A172 (cell line): ENCODE results near the gene C16orf86. TPM values are rescaled to one million over a fixed set of nuclear protein-coding genes. Genes with fewer than 3 reads are reported as not detected.
"Not testable (repeated sequence)": the region's sequence is repeated elsewhere in the genome, so short reads cannot be mapped to it uniquely, and the experiment has no call there.

Experiments used
- DNase-seq: peaks from one replicate; pipeline ENCODE4 v3.0.0-alpha.2; 2015; ENCODE audit warnings: low spot score
- total RNA-seq: library from RNA; depleted of rRNA; stranded (reverse); fragments of >200 nt; shearing (Covaris generic); gene quantifications from 2 replicates; pipeline ENCODE4 v1.2.3, GENCODE V29; 2014; rRNA removed

Gene C16orf86
- total RNA-seq, 1 experiment from 2014 or later, result not detected

DNA sequence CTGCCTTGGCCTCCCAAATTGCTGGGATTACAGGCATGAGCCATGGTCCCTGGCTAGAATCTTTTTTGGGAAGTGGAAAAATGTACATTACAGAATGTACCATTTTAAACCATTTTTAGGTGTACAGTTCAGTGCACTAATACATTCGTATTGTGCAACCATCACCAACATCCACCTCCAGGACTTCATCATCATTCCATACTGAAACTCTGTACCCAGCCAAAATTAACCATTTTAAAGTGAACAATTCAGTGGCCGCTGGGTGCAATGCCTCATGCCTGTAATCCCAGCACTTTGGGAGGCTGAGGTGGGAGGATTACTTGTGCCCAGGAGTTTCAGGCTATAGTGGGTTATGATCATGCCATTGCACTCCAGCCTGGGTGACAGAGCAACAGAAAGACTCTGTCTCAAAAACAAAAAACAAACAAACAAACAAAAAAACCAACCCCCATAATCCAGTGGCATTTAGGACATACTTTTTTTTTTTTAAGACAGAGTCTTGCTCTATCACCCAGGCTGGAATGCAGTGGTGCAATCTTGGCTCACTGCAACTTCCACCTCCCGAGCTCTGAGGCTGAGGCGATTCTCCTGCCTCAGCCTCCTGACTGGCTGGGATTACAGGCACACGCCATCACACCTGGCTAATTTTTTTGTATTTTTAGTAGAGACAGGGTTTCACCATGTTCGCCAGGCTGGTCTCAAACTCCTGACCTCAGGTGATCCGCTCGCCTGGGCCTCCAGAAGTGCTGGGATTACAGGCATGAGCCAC, 27.1 kb downstream of the C16orf86 start:
- not testable (repeated sequence) for DNase-seq

DNA sequence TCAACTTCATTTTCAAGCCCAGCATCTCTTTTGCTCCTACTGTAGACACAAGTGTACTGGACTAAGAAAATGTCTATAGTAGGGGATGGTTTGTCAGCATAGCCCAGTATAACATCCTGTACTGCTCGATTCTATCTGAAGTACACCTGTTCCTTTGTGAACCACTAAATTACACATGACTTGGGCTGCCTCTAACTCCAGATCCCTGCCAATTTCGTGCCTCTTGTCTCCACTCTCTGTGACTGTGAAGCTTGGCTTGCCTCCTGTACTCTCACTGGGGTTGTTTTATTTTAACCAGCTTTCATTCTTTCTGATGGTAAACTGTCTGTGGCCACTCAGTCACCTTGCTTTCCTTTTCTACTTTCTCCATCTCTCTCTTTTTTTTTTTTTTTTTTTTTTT, 28.0 kb downstream of the C16orf86 start:
- no peak for DNase-seq

DNA sequence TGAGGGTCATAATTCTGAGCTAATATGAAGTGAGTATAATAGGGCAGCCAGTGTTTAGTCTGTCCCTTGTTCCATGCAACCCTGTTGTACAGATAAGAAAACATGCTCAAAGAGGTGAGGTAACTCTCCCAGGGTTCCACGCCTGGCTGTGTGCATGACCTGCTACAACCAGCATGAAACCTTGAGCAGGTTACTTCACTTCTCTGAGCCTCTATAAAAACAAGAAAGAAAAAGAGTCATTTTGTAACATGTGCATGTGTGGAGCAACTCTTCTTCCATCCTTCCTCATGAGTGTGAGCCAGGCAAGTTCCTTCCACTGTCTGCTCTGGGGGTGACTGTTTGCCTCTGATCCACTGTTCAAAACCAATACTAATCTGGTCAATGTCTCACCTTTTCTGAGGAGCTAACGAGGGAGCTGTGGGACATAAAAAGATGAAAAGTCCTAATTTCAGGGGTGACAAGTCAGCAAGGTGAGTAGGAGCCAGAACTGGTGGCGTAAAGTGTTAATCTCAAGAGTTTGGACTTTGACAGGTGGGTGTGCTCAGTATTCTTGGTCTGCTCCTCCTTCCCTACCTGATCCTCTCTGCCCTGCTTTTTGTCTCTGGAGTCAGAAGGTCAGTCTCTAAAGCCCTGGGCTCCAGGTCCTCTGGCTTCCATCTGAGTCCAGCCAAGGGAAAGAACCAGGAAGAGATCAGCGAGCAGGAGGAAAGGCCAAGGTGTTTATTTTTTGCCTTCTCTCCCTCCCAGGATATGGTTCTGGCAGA, 31.0 kb downstream of the C16orf86 start:
- no peak for DNase-seq

DNA sequence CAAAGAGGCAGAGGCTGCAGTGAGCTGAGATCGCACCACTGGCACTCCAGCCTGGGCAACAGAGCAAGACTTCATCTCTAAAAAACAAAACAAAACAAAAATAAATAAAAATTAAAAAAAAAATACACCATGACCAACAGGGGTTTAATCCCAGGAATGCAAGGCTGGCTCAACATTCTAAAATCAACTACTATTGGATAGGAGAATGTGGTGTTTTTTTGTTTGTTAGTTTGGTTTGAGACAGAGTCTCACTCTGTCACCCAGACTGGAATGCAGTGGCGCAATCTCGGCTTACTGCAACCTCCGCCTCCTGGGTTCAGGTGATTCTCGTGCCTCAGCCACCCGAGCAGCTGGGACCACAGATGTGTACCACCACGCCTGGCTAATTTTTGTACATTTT, 32.7 kb downstream of the C16orf86 start:
- DNase-seq, result no peak

DNA sequence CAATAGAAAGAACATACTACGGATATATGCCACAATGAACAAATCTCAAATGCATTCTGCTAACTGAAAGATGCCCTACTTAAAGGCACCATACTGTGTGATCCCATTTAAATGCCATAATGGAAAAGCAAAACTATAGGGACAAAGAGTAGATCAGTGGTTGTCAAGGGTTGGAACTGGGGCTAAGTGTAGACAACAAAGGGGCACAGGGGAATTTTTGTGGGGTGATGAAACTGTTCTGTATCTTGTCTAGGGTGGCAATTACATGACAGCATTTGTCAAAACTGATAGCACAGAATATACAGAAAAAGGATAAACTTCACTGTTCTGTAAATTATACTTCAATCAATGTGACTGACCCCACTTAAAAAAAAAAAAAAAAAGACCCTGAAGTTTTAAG, 34.8 kb downstream of the C16orf86 start:
- DNase-seq, result no peak

DNA sequence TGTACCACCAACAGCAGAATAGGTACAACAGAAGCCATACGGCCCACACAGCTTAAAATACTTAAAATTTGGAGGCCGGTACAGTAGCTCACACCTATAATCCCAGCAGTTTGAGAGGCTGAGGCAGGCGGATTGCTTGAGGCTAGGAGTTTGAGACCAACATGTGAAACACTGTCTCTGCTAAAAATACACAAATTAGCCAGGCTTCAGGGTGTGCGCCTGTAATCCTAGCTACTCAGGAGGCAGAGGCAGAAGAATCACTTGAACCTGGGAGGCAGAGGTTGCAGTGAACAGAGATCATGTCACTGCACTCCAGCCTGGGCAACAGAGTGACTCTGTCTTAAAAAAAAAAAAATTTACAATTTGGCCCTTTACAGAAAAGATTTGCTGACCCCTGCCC, 35.5 kb downstream of the C16orf86 start:
- no peak for DNase-seq

DNA sequence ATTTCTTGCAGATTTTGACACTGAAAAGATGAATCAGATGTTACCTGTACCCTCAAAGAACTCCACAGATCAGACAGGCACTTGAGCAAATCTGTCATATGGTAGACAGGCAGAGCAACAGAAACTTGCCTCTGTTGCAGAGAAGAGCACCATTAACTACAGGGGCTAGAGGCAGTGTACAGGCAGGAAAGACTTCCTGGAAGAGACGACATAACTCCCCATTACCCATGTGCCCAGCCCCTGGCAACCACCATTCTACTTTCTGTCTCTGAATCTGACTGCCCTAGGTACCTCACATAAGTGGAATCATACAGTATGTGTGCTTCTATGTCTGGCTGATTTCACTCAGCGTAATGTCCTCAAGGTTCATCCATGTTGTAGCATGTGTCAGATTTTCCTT, 37.0 kb downstream of the C16orf86 start:
- no peak for DNase-seq

DNA sequence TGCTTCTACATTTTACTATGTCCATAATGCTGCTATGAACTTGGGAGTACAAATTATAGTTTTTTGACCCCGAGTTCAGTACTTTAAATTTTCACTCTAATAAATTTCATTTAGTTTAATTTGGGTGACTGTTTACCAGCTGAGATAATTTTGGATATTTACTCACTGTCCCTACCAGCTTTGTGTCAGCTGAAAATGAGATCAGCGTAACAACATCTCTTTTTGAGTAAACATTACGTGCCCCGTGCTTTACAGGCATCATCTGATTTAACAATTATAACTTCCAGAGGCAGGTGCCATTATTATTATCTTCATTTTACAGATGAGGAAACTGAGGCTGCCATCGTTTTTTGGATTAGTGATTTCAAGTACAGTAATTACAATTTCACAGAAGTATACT, 37.5 kb downstream of the C16orf86 start:
- no peak for DNase-seq

DNA sequence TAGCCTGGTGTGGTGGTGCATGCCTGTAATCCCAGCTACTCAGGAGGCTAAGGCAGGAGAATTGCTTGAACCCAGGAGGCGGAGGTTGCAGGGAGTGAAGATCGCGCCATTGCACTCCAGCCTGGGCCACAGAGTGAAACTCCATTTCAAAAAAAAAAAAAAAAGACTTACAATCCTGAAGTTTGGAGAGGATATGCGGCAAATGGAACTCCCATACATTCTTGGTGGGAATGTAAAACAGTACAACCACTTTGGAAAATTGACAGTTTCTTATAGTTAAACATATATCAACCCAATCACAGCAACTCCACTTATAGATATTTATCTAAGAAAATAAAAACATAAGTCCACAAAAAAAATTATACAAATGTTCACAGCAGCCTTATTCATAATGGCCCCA, 40.6 kb downstream of the C16orf86 start:
- no peak for DNase-seq

DNA sequence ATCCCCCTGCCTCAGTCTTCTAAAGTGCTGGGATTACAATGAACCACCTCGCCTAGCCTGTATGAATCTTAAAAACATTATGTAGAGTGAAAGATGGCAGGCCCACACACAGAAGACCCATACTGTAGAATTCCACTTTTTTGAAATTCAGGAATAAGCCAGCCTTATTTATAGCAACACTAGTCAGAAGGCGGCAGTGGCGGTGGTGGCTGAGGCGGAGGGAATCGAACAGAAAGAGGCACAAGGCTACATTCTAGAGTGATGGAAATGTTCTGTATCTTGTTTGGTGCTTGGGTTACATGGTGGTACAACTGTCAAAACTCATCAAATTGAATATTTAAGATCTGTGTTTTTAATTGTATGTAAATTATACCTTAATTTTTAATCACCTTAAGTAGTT, 41.2 kb downstream of the C16orf86 start:
- DNase-seq, result no peak

DNA sequence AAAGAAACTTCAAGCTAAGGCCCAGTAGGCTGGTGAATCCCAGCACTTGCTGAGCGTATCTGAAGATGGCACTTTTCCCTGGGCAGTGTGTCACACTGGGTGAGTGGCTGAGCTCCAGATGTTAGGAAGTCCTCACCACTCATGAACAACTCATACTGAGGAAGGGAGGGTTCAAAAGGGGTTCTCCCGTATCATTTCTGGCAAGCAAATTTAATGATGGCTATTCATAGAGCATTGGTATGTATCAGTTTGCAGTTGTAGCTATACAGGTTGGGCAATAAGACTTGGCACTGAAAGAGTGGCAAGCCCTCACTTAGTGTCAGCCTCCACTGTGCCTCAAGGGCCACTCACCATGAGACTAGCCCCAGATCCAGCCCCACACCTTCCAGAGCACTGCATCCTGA, 41.8 kb downstream of the C16orf86 start:
- DNase-seq, result no peak

DNA sequence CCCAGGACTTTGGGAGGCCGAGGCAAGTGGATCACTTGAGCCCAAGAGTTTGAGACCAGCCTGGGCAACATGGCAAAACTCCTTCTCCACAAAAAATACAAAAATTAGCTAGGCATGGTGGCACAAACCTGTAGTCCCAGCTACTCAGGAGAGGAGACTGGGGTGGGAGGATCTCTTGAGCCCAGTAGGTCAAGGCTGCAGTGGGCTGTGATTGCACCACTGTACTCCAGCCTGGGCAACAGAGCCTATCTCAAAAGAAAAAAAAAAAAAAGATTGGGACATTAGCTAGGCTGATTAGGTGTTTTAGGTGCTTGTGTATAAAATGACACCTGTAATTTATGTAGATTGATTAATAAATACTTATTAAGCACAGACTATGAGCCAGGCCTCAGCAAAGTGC, 42.4 kb downstream of the C16orf86 start:
- DNase-seq, result no peak

DNA sequence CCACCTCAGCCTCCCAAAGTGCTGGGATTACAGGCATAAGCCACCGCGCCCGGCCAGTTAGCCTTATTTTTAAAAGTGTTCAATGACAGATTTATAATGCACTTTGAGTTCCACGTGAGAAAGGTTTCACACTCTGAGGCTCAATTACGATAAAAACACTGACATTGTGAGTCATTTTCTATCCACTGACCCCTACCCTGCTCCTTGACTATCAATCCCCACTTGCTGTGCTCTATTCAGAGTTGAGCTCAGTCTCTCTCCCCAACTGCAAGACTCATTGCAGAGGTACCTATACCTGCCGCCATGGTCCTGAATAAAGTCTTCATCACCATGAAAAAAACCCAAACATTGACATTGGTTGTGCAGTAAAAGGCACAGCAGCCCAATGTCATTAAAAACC, 44.0 kb downstream of the C16orf86 start:
- DNase-seq, result no peak

DNA sequence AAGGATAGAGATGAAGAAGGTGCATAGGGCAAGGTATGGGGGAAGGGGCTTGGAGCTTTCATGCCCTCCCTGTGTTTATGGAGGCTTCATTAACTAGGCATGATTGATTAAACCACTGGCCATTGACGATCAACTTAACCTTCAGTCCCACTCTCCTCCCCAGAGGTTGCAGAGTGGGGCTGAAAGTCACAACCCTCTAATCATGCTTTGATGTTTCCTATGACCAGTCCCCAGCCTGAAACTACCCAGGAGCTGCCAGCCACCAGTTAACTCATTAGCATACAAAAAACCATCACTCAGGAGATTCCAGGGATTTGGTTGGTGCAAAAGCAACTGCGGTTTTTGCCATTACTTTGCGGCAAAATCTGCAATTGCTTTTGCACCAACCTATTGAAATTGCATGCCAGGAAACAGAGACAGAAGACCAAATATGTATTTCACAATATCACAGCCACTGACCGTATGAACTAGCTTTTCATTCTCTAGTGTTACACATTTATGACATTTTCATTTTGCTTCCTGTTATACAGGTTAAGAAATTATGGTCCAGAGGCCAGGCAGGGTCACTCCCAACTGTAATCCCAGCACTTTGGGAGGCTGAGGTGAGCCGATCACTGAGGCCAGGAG, 47.1 kb downstream of the C16orf86 start:
- DNase-seq, result no peak

DNA sequence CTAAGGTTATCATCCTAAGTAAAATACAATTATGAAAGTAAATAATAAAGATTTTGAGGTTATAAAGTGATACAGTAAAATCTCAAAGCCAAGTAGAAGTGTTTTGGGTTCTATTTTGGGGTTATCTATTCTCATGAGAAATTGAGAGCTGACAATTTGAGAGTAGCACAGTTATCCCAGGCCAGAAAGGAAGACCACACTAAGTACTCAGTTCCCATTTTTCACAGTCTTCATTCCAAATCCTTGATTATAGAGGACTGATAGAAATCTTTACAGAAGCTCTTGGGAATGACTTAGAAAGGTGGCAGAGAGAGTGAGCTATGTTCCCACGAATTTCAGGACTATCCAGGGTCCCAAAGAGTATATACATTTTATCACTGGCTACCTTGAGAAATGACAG, 47.9 kb downstream of the C16orf86 start:
- no peak for DNase-seq

DNA sequence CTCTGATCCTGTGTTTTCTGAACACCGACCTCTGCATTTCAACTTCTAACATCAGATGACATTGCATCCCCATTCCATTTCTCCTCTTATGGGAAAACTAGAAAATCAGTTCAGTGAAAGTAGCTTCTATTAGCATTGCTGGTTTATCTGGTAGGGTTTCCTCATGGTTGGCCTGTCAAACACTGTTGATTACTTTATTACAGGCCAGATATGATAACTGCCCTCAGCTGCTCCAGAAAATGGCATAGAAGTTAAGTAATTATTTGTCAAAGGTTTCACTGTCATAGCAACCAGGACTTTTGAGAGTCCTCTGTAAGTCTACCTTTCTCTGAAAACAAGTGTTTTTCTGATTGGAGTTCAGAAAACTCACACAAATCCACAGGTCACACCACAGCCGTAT, 49.5 kb downstream of the C16orf86 start:
- no peak for DNase-seq

Other genes with a start within 250 kb of the C16orf86 start
- 0.93 TPM in 1 of 2 replicates, not detected in the other for gene HSD11B2, start 235.7 kb upstream of the C16orf86 start, total RNA-seq
- 66.8 and 77.5 TPM in 2 replicates for gene ATP6V0D1, start 185.7 kb upstream of the C16orf86 start, total RNA-seq
- not detected in 2 replicates for gene AGRP, start 183.3 kb upstream of the C16orf86 start, total RNA-seq
- 21.6 and 31.6 TPM in 2 replicates for gene RIPOR1, start 138.0 kb upstream of the C16orf86 start, total RNA-seq
- gene CTCF, start 104.3 kb upstream of the C16orf86 start, total RNA-seq, result 29.7 and 30.3 TPM in 2 replicates
- 5.1 and 11.7 TPM in 2 replicates for gene CARMIL2, start 21.7 kb upstream of the C16orf86 start, total RNA-seq
- gene ACD, start 6.6 kb upstream of the C16orf86 start, total RNA-seq, result 43.0 and 73.8 TPM in 2 replicates
- 5.7 and 12.9 TPM in 2 replicates for gene PARD6A, start 5.9 kb upstream of the C16orf86 start, total RNA-seq
- 1.7 TPM in 1 of 2 replicates, not detected in the other for gene ENKD1, start 64 bp upstream of the C16orf86 start, total RNA-seq
- gene GFOD2, start 52.5 kb downstream of the C16orf86 start, total RNA-seq, result 21.9 and 25.9 TPM in 2 replicates
- gene RANBP10, start 139.7 kb downstream of the C16orf86 start, total RNA-seq, result 3.7 and 8.8 TPM in 2 replicates
- 0.05 and 0.55 TPM in 2 replicates for gene TSNAXIP1, start 140.1 kb downstream of the C16orf86 start, total RNA-seq
- 21.4 and 21.6 TPM in 2 replicates for gene THAP11, start 175.5 kb downstream of the C16orf86 start, total RNA-seq
- gene NUTF2, start 180.1 kb downstream of the C16orf86 start, total RNA-seq, result 68.5 and 72.4 TPM in 2 replicates
- 25.5 and 27.9 TPM in 2 replicates for gene CENPT, start 180.9 kb downstream of the C16orf86 start, total RNA-seq
- 31.8 and 50.7 TPM in 2 replicates for gene EDC4, start 206.2 kb downstream of the C16orf86 start, total RNA-seq
- not detected in 2 replicates for gene NRN1L, start 218.1 kb downstream of the C16orf86 start, total RNA-seq
- gene PSKH1, start 226.4 kb downstream of the C16orf86 start, total RNA-seq, result 3.3 and 3.5 TPM in 2 replicates